Stimulated activated CD4-positive, alpha-beta T cell treated with anti-CD3 and anti-CD28 coated beads, Interleukin-2, amount 100 ng/mL, for 4 hours (primary cell): ENCODE data around the gene EPS8L1.
"Not testable (repeated sequence)": the region's sequence is repeated elsewhere in the genome, so short reads cannot be mapped to it uniquely, and the experiment has no call there.

Experiments
- DNase-seq: peaks from one replicate; pipeline ENCODE4 v3.0.0-alpha.2; 2020; ENCODE audit warnings: low read depth

EPS8L1 gene

GRCh38 chr19:55075371-55075998 lies at the start of gene EPS8L1:
TSS of gene EPS8L1 (plus strand) at chr19:55075869. CDS start at chr19:55076445, 576 bp downstream.
- no peak for DNase-seq

DNA sequence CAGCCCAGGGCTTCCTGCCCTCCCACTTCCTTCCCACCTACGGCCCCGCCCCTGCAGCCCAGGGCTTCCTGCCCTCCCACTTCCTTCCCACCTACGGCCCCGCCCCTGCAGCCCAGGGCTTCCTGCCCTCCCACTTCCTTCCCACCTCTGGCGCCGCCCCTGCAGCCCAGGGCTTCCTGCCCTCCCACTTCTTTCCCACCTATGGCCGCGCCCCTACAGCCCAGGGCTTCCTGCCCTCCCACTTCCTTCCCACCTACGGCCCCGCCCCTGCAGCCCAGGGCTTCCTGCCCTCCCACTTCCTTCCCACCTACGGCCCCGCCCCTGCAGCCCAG lies 48.6 kb upstream of the EPS8L1 start:
- not testable (repeated sequence) for DNase-seq

GRCh38 chr19:55027472-55028337 lies 48.0 kb upstream of the EPS8L1 start:
- no peak for DNase-seq

DNA sequence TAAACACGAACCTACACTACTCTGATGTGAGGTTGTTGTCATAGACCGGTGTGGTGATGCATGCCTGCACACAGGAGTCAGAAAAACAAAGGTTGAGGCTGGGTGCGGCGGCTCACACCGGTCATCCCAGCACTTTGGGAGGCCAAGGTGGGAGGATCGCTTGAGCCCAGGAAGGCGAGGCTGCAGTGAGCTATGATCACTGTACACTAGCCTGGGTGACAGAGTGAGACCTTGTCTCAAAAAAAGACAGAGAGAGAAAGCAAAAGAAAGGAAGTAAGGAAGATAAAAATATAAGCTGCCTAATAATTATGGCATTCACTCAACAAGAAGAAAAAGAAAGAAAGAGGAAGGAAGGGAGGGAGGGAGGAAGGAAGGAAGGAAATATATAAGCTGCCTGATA lies 46.9 kb upstream of the EPS8L1 start:
- no peak for DNase-seq

- no peak for DNase-seq
Observed at GRCh38 chr19:55031178-55031577, 44.5 kb upstream of the EPS8L1 start.

- no peak for DNase-seq
Observed at GRCh38 chr19:55032170-55032800, 43.4 kb upstream of the EPS8L1 start.

- not testable (repeated sequence) for DNase-seq
Observed at GRCh38 chr19:55032976-55033643, 42.6 kb upstream of the EPS8L1 start.

DNA sequence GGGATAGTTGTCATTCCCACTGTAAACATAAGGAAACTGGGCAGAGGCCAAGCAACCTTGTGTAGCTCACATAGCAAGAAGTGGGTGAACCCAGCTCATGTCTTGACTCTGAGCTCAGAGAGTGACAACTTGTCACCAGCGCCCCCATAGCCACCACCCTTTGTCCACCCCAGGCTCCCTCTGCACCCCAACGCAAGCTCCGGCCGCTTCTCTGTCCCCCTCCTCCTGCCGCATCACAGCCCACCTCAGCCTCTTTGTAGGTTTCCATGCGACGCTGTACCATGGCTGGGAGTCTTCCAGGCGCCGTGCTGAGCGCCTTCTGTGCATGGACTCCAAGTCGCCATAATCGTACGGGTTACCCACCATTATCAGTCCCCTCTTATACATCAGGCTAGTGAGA lies 40.9 kb upstream of the EPS8L1 start:
- no peak for DNase-seq

GRCh38 chr19:55036058-55036457 lies 39.6 kb upstream of the EPS8L1 start:
- DNase-seq = no peak

- DNase-seq = not testable (repeated sequence)
Observed at GRCh38 chr19:55037603-55038002, 38.1 kb upstream of the EPS8L1 start.

DNA sequence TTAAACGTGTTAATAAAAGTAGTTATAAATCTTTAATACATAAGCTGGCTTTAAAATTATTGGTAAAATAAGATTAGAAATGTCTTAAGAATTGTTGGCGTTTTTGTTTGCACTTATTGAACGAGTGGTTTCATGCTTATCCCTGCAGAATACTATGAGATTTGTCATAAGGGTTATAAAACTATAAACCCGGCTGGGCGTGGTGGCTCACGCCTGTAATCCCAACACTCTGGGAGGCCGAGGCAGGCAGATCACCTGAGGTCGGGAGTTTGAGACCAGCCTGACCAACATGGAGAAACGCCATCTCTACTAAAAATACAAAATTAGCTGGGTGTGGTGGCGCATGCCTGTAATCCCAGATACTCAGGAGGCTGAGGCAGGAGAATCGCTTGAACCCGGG lies 35.0 kb upstream of the EPS8L1 start:
- not testable (repeated sequence) for DNase-seq

DNA sequence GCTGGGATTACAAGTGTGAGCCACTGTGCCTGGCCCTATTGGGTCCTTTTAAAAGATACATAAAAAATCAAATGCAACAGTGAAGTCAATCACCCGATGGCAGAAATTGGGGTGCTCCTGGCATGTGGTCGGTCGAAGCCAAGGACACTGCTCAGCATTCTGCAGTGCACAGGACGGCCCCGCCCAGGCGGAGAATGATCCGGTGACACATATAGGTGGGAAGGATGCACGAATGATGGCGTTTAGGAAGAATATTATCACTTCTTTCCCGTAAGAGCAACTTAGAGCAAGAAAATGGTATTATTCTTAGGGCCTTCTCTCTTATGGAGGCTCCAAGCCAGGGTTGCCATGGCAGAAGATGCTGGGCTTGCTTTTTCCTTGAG lies 34.4 kb upstream of the EPS8L1 start:
- DNase-seq = no peak

- DNase-seq = peak; percentile 10
Observed at GRCh38 chr19:55041627-55042343, 33.9 kb upstream of the EPS8L1 start.

DNA sequence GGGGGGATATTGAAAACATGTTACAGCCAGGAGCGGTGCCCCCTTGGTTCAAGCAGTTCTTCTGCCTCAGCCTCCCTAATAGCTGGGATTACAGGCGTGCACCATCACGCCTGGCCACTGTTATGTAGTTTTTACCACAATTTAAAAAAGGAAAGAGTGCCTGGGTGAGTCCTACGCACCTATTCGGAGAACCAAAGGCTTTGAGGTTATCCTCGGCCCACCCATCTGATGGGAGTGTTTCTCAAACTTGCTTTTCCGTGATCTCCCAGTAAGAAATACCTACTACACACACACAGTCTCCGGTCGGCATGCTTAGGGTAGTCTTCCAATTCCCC lies 33.4 kb upstream of the EPS8L1 start:
- no peak for DNase-seq

- DNase-seq = no peak
Observed at GRCh38 chr19:55042688-55043087, 33.0 kb upstream of the EPS8L1 start.

DNA sequence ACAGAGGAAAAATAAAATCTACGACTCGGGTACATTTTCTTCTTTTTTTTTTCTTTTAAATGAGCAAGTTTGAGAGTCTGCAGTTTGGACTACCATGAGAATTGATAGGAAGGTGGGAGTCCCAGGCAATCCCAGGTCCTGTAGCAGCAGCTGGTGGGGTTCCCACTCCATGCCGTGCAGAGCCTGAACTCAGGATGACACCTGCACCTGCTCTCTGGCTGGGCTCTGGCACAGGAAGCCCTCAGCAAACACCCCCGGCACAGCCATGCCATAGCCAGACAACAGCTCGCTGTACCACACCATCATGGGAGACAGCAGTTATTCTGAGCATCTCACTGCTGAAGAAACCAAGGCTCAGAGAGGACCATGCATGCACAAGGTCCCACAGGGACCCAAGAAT lies 31.4 kb upstream of the EPS8L1 start:
- DNase-seq = no peak

DNA sequence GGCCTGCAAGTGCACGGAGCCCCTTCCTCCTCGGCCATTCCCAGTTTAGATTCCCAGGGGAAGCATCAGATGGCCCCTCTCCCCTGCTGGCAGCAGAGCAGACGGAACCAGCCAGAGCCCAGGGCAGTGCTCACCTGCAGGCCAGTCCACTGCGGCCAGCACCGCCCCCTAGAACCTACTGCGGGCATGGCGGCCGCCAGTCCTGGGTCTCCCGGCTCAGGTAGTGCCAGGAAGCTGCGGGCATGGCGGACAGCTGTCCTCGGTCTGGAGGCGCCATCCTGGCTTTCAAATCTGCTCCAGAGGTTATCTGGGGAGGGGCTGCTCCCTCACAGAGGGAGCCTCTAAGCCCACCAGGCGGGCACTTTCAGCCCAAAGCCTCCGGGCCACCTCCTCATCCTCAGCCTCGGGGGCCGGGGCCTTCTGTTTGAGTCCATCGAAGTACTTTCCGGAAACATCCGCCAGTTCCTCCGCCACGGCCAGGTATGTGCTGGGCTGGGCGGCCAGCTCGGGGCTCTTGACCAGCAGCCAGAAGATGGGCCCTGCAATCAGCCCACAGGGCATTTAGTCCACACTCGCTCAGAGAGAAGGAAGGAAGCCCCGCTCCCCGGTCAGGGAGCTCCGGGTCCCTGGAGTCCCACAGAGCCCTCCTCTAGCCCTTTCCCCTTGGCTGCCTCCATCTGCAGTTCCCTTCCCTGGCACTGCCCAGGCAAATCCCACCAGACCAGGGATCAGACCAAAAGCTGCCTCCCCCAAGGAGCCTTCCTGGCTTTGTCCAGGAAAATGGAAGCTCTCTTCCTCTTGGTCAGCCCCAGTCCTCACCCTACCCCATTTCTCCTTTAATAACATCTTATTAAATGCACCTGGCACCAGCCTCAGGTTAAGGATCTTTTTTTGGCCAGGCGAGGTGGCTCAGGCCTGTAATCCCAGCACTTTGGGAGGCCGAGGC lies 30.6 kb upstream of the EPS8L1 start:
- DNase-seq = no peak

DNA sequence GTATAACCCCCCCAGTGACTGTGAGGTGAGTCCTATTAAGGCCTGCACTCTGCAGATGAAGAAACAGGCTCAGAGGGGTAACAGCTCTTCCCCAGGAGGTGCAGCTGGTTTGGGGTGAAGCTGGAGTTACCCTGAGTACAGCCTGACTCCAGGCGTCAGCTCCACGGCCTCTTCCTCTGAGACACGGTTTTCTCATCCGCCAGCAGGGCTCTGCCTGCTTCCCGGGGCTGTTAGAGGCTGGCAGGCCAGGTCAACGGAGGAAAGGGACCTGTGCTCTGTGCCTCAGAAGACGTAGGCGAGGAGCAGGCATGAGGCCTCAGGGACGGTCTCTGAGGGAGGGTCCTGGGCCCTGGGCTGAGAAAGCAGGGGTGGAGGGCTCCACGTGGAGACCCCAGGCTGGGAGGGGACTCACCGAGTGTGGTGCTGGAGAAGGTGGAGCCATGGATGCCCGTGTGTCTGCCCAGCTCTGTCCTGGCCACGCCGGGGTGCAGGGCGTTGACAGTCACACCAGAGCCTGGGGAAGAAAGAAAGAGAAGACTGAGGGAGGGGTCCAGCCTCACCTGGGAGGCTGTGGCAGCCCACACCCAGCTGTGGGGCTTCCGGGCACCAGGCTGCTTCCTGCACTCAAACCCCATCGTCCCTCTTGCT lies 28.6 kb upstream of the EPS8L1 start:
- no peak for DNase-seq

GRCh38 chr19:55047951-55048350 lies 27.7 kb upstream of the EPS8L1 start:
- no peak for DNase-seq

DNA sequence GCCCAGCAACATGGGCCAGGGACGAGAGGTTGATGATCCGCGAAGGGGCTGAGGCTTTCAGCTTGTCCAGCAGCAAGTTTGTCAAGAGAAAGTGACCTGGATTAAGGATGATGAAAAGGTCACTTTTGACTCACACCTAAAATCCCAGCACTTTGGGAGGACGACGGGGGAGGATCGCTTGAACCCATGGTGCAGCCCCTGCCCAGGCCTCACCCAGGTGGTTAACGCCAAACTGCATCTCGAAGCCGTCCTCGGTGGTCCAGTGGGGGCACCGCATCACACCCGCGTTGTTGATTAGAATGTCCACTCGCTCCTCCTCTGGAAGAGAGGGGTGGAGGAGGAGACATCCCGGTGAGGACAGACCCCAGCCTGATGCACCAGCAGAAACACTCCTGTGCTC lies 27.2 kb upstream of the EPS8L1 start:
- DNase-seq = no peak
